ENCODE measurements around the gene UQCR11. TPM values are rescaled to one million over a fixed set of nuclear protein-coding genes. Genes with fewer than 3 reads are reported as not detected.

The UQCR11 gene
- total and polyA plus RNA-seq, 2 of the 8 experiments (the other 6 are each of a cell fraction or from before 2014, with no cell fraction given), result 162 to 171 TPM

DNA sequence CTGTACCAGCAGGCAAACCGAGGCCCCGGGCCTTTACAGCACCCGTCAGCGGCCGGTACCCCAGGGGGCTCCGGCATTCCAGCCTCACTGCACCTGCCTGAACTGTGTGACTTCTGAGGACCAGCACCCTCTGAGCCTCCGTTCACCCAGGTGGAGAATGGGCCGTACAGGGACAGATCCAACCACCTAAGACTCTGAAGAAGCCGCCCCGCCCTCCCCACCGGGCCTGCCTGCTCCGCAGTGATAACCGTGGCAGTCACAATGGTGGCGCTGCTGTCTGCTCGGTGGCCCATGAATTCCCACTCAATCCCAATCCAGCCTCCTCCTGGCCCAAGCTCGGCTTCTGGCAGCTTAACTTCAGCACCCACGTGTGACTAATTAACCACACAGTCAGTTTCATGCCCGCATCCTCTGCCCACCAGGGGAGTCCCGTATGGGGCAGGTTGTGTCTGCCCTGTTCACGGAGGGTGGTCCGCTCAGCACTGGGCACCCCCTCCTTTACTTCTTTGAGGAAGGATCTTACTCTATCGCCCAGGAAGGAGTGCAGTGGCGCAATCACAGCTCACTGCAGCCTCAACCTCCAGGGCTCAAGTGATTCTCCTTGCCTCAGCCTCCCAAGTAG is 43.8 kb upstream of the UQCR11 start:
- H2AFZ ChIP-seq (ENCODE audit: low read length), result no peak overlapping the region
- no peak overlapping the region; the same call in 1 of the 2 replicates for H4K8ac ChIP-seq (ENCODE audit: extremely low read depth, insufficient read depth, low read length)
- H2BK5ac ChIP-seq (ENCODE audit: low read depth, low read length), result no peak overlapping the region; the same call in 1 of the 2 replicates
- POLR2A ChIA-PET (ENCODE audit: partially characterized antibody), result interaction anchor here (0.6 to 4.6 kb wide), 6 partner anchors 8 to 58 kb away, joined by 4 to 27 read pairs (median 6); no protein-coding TSS in a partner anchor
- H3K79me2 ChIP-seq (ENCODE audit: control insufficient read depth in 1 of 2, insufficient read depth in 2 of 2, low read length in 2 of 2), result peaks cover 0 to 61% of the 10 kb centered on the region in 2 experiments; a peak in 3 of 4 replicates
- DNase-seq (ENCODE audit: low read depth in 1 of 2, low spot score in 2 of 2) (no peak), FAIRE-seq (no peak)
- CTCF ChIA-PET (ENCODE audit: partially characterized antibody), result interaction anchor here (1.0 to 1.4 kb wide), 2 partner anchors 24 to 25 kb away, joined by 3 to 4 read pairs; no protein-coding TSS in a partner anchor
- H4K20me1 ChIP-seq (replicated peaks in 1 of 2; ENCODE audit: control insufficient read depth in 1 of 2, insufficient read depth in 2 of 2, low read length in 2 of 2), result peaks cover 22 to 27% of the 10 kb centered on the region in 2 experiments
- no peak overlapping the region for H2BK12ac ChIP-seq (ENCODE audit: low read depth, low read length)
- no peak overlapping the region for H4K5ac ChIP-seq (ENCODE audit: insufficient read length, low read depth, low read length)
- H3K79me1 ChIP-seq (ENCODE audit: low read depth, low read length), result peaks cover 22% of the 10 kb centered on the region
- no peak overlapping the region for H2BK20ac ChIP-seq (ENCODE audit: low read length)
- no peak overlapping the region for H2BK120ac ChIP-seq (replicated peaks; ENCODE audit: low read depth, low read length)
- no peak overlapping the region for H3K56ac ChIP-seq (replicated peaks; ENCODE audit: insufficient read length, low read depth, low read length)
- no peaks in the 10 kb centered on the region for H3K27me3 ChIP-seq (replicated peaks in 1 of 4; ENCODE audit: control insufficient read depth in 3 of 4, extremely low read depth in 1 of 4, insufficient read depth in 3 of 4, low read length in 3 of 4)
- 97% methylated on average over 23 of the region's 23 CpGs; no CpG with 5 or more reads in 1 of the 2 experiments for WGBS, 2 experiments (ENCODE audit: extremely low coverage in 1 of 2, insufficient coverage in 1 of 2, insufficient read length in 1 of 2, insufficient replicate concordance in 2 of 2, low coverage in 1 of 2, low lambda C conversion rate in 2 of 2, missing lambda C conversion rate in 1 of 2)
- no peak overlapping the region for H3K18ac ChIP-seq (ENCODE audit: extremely low read depth, low read length)
- no peak overlapping the region for H4K91ac ChIP-seq (replicated peaks; ENCODE audit: insufficient read length, low read length)
- H2BK15ac ChIP-seq (ENCODE audit: low read length), result no peak overlapping the region
- H3K9me3 ChIP-seq (ENCODE audit: insufficient read depth in 2 of 2, low read depth in 1 of 2, low read length in 1 of 2), result no peaks in the 10 kb centered on the region
- no peak overlapping the region for H3K9ac ChIP-seq (replicated peaks in 1 of 4; ENCODE audit: extremely low read depth in 1 of 4, low read depth in 3 of 4, low read length in 3 of 4)
- no peak overlapping the region for H3K4ac ChIP-seq (replicated peaks; ENCODE audit: insufficient read length, low read depth, low read length)
- H3K23me2 ChIP-seq (ENCODE audit: low read depth, low read length), result peaks cover 6% of the 10 kb centered on the region; the same call in 1 of the 2 replicates
- no peak overlapping the region for H3K23ac ChIP-seq (ENCODE audit: insufficient read length)
- H3K27ac ChIP-seq (ENCODE audit: low read depth, low read length), result no peak overlapping the region
- TF ChIP-seq SP2 (IDR thresholded peaks at IDR 0.05; ENCODE audit: low read length), result no peak
- no peak for TF ChIP-seq ASH2L (IDR thresholded peaks at IDR 0.05; ENCODE audit: low read length)
- no peak for TF ChIP-seq HDAC6 (IDR thresholded peaks at IDR 0.05; ENCODE audit: low read depth, low read length)
- no peak for TF ChIP-seq RNF2 (IDR thresholded peaks at IDR 0.05; ENCODE audit: borderline replicate concordance, low read depth, low read length, missing control alignments, poor library complexity, severe bottlenecking)
- no peak for TF ChIP-seq CBX5 (IDR thresholded peaks at IDR 0.05; ENCODE audit: low read depth, low read length)
- TF ChIP-seq SRF (IDR thresholded peaks at IDR 0.05; ENCODE audit: low read depth, low read length), result no peak
- TF ChIP-seq NRF1 (IDR thresholded peaks at IDR 0.05; ENCODE audit: low read depth, low read length), result no peak
- no peak for TF ChIP-seq SIX5 (IDR thresholded peaks at IDR 0.05; ENCODE audit: low read depth, low read length)
- no peak for TF ChIP-seq KDM4A (IDR thresholded peaks at IDR 0.05; ENCODE audit: low read depth, low read length, severe bottlenecking)
- no peak for TF ChIP-seq BRCA1 (IDR thresholded peaks at IDR 0.05; ENCODE audit: low read depth, low read length)
- TF ChIP-seq SIRT6 (IDR thresholded peaks at IDR 0.05; ENCODE audit: low read length), result no peak
- no peak for TF ChIP-seq MAFK (IDR thresholded peaks at IDR 0.05; ENCODE audit: low read depth, low read length)
- TF ChIP-seq MAX (IDR thresholded peaks at IDR 0.05), result no peak
- H2AK5ac ChIP-seq (ENCODE audit: low read depth, low read length), result no peak overlapping the region
- peaks cover 0 to 22% (median 4%) of the 10 kb centered on the region in 4 experiments; a peak in 5 of 7 replicates for H3K4me1 ChIP-seq (replicated peaks in 1 of 4; ENCODE audit: control insufficient read depth in 3 of 4, insufficient read depth in 4 of 4, low read length in 3 of 4)
- peaks cover 12 to 58% (median 43%) of the 10 kb centered on the region in 4 experiments for H3K36me3 ChIP-seq (ENCODE audit: control insufficient read depth in 2 of 4, insufficient read depth in 4 of 4, low read length in 3 of 4)
- H3K14ac ChIP-seq (ENCODE audit: insufficient read length), result no peak overlapping the region
- H3K4me2 ChIP-seq (ENCODE audit: insufficient read depth in 1 of 2, low read depth in 2 of 2, low read length in 2 of 2), result no peak overlapping the region
- H3K4me3 ChIP-seq (ENCODE audit: extremely low read depth in 1 of 4, insufficient read depth in 2 of 4, low read depth in 3 of 4, low read length in 4 of 4), result no peak overlapping the region
